Stimulated activated CD8-positive, alpha-beta memory T cell treated with anti-CD3 and anti-CD28 coated beads, Interleukin-12 subunit alpha, Interleukin-12 subunit beta, amount 100 ng/mL, for 24 hours (primary cell): ENCODE results near the gene KCNQ1.

ENCODE experiments used
- DNase-seq: peaks from one replicate; pipeline ENCODE4 v3.0.0-alpha.2; 2020; ENCODE audit errors: extremely low read depth

Gene KCNQ1

GRCh38 chr11:2685566-2686359 is 241.0 kb downstream of the KCNQ1 start:
- no peak for DNase-seq

- DNase-seq, result no peak
Measured at GRCh38 chr11:2686360-2687222, 241.8 kb downstream of the KCNQ1 start.

GRCh38 chr11:2687223-2687530 is 242.4 kb downstream of the KCNQ1 start:
- DNase-seq, result no peak

DNA sequence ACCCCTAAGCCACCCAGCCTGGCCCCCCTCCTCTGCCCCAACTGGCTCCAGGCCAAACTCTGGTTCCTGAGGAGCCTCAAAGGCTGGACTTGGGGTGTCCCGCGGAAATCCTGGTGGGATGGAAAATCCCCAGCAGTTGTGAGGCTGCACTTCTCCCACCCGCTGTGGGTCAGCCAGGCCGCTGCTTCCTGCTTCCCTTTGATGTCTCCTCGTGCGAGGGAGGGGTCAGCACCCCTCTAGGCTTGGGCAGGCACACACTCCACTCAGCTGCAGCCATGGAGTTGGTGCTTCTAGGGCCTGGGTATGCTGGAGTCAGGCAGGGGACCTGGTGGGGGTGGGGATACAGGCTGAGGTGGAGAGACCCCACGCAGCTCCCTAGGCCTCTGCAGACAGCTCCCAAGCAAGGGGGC is 243.0 kb downstream of the KCNQ1 start:
- DNase-seq, result no peak

DNA sequence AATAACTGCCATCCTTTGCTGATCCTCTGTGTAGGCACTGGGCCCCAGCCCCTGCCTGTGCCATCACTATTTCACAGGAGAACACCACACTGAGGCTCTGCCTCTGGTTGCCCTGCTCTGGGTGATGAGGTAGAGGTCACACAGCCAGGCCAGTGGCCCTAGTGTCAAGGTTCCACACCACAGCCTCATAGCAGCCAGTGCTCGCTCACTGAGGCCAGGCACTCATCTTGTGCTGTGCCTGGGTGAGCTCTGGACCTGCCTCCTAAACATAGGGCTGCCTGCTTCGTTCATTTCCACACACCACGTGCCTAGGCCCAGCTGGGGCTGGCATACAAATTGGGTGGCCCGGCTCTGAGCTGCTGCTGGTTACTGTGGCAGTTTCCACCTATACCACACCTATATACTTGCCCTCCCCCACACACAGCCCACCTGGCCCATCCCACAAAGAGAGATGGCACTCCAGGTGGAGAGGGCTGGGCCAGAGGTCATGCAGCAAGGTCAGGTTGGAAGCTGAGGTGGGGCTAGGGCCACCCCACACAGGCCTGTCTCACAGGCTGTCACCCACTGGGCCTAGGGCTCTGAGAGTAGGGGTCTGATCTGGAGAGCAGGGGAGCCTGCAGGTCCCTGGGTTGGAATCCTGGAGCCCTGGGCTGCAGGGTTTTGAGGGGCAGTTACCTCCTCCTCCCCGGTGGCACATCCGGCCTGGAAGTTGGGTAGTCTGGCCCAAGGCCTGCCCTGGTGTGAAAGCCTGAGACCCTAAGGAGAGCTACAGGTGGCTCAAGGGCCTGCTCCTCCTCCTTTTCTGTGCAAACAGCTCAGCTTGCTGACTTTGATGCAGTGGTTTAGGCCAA is 243.8 kb downstream of the KCNQ1 start:
- no peak for DNase-seq

GRCh38 chr11:2689651-2690575 is 245.1 kb downstream of the KCNQ1 start:
- no peak for DNase-seq

- no peak for DNase-seq
Measured at GRCh38 chr11:2690596-2691354, 246.0 kb downstream of the KCNQ1 start.

GRCh38 chr11:2691355-2691761 is 246.6 kb downstream of the KCNQ1 start:
- no peak for DNase-seq

DNA sequence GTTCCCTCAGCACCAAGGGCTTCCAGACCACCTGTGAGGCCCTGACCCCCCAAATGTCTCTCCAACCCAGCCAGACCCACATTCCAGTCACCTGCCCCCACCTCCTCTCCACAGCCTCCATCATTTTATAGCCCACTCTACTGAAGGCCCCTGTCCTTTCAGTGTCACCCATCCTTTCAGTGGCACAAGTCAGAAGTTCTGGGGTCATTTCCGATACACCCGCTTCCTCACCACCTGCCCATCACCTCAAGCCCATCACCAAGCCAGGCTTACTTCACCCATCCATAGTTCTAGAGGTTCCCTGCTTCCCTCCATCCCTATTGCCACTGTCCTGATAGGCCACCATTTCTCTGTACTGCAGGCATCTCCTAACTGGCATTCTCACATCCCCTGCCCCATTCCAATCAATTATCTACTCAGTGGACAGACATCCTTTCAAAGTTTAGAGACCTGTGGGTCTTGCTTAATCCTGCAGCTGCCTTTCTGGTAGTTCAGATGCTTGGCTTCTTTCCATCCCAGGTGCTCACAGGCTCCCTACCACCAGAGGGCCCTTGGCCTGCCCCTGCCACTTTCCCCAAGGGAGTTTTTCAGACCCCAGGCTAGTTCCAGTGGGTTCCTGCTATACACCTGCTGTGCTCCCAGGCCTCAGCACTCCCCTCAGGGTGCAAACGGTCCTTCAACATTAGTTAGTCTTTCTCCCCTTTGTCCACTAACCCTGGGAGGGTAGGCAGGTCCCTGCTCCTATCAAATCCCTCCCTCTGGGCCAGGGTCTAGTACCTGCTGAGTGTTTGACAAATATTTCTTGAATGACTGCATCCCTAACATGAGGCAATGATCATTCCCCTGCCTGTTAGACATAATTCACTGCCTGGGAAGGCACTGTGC is 247.4 kb downstream of the KCNQ1 start:
- no peak for DNase-seq

GRCh38 chr11:2693271-2694261 is 248.8 kb downstream of the KCNQ1 start:
- DNase-seq, result no peak

- DNase-seq, result no peak
Measured at GRCh38 chr11:2694495-2694894, 249.7 kb downstream of the KCNQ1 start.

DNA sequence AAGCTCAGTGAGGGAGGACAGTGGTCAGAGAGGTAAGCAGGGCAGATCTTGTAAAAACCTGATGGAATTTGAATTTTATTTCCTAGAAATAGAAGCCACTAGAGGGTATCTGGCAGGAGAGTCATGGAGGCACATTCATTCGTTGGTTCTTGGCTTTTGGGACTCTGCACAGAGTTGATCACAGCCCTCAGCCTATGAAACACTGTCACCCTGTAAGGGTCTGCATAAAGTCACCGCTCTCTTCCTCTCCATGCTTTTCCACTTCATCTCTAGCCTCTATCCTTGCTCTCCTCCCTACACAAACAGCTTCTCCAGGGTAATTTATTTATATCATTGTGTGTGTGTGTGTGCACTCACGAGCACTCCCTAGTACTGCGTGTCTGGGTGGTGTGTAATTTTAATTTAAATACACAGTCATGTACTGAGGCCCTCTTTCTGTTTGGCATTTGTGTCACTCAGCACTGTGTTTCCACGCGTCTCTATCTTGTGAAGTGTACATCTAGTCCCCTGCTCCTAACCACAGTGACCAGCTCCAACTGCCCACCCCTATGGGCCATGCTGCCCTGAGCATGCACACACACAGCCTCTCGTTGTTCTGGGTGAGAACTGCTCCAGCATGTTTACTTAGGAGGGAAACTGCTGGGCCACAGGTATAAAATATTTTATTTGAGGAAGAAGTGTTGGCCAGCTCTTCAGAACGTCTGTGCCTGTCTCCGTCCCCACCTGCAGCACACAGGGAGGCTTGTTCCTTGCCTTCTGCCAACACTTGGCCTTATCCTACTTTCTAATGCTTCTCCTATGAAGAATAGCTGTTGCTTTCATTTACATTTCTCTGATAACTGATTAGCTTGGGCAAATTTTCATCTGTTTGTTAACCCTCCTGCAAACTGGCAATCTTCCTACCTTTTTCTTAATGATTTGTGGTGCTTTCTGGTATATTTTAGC is 250.5 kb downstream of the KCNQ1 start:
- no peak for DNase-seq

- DNase-seq, result no peak
Measured at GRCh38 chr11:2696455-2696854, 251.6 kb downstream of the KCNQ1 start.

- no peak for DNase-seq
Measured at GRCh38 chr11:2697866-2698265, 253.1 kb downstream of the KCNQ1 start.

GRCh38 chr11:2698386-2699184 is 253.8 kb downstream of the KCNQ1 start:
- no peak for DNase-seq

GRCh38 chr11:2699185-2699530 is 254.3 kb downstream of the KCNQ1 start:
- no peak for DNase-seq
